ENCODE data around the gene PON3.
"Not testable (repeated sequence)": the region's sequence is repeated elsewhere in the genome, so short reads cannot be mapped to it uniquely, and the experiment has no call there.

The PON3 gene

GRCh38 chr7:95411666-95412065 is 15.5 kb upstream of the PON3 start:
- no peak for DNase-seq

- DNase-seq, result no peak
Measured at GRCh38 chr7:95411036-95411435, 14.9 kb upstream of the PON3 start.

- DNase-seq, result no peak
Measured at GRCh38 chr7:95407751-95408150, 11.6 kb upstream of the PON3 start.

- DNase-seq, result no peak
Measured at GRCh38 chr7:95405800-95406199, 9.6 kb upstream of the PON3 start.

GRCh38 chr7:95405208-95405607 is 9.0 kb upstream of the PON3 start:
- DNase-seq, result no peak

- DNase-seq, result peak; percentile 17
Measured at GRCh38 chr7:95404316-95404865, 8.2 kb upstream of the PON3 start.

- DNase-seq, result no peak
Measured at GRCh38 chr7:95398155-95398940, 2.2 kb upstream of the PON3 start.

GRCh38 chr7:95397381-95397780 is 1.2 kb upstream of the PON3 start:
- no peak for DNase-seq

- DNase-seq, result no peak
Measured at GRCh38 chr7:95395755-95396135, 430 bp downstream of the PON3 start.

- DNase-seq, result no peak
Measured at GRCh38 chr7:95394370-95394769, 1.8 kb downstream of the PON3 start.

GRCh38 chr7:95391761-95392160 is 4.4 kb downstream of the PON3 start:
- DNase-seq, result no peak

GRCh38 chr7:95389516-95389915 is 6.7 kb downstream of the PON3 start:
- DNase-seq, result no peak

- not testable (repeated sequence) for DNase-seq
Measured at GRCh38 chr7:95379457-95379856, 16.7 kb downstream of the PON3 start.

- DNase-seq, result no peak
Measured at GRCh38 chr7:95376632-95377400, 19.4 kb downstream of the PON3 start.

- no peak for DNase-seq
Measured at GRCh38 chr7:95375591-95376257, 20.5 kb downstream of the PON3 start.

- DNase-seq, result no peak
Measured at GRCh38 chr7:95373323-95373722, 22.9 kb downstream of the PON3 start.

- no peak for DNase-seq
Measured at GRCh38 chr7:95368235-95368634, 27.9 kb downstream of the PON3 start.

- no peak for DNase-seq
Measured at GRCh38 chr7:95367606-95368005, 28.6 kb downstream of the PON3 start.

- DNase-seq, result no peak
Measured at GRCh38 chr7:95365151-95365550, 31.0 kb downstream of the PON3 start.

- DNase-seq, result no peak
Measured at GRCh38 chr7:95357623-95358022, 38.6 kb downstream of the PON3 start.

- no peak for DNase-seq
Measured at GRCh38 chr7:95342642-95343307, 53.4 kb downstream of the PON3 start.

- no peak for DNase-seq
Measured at GRCh38 chr7:95342029-95342428, 54.1 kb downstream of the PON3 start.

- no peak for DNase-seq
Measured at GRCh38 chr7:95340491-95340890, 55.7 kb downstream of the PON3 start.
